ENCODE results near the gene HNRNPR. TPM values are rescaled to one million over a fixed set of nuclear protein-coding genes. Genes with fewer than 3 reads are reported as not detected.
"Not testable (repeated sequence)": the region's sequence is repeated elsewhere in the genome, so short reads cannot be mapped to it uniquely, and the experiment has no call there.

The HNRNPR gene
- total and polyA plus RNA-seq, 2 donors (not counting 1 experiment from before 2014, with no cell fraction given), result 59.1 to 141 TPM

- Histone ChIP-seq H2AFZ (ENCODE audit: low read length) (no peak overlapping the region), H3K27ac (ENCODE audit: insufficient read depth, low read length) (no peak overlapping the region), H3K27me3 (ENCODE audit: control insufficient read depth, insufficient read depth, low read length) (no peaks in the 10 kb centered on the region), H3K36me3 (ENCODE audit: control insufficient read depth, insufficient read depth, low read length) (no peaks in the 10 kb centered on the region), H3K9me3 (ENCODE audit: control insufficient read depth, insufficient read depth, low read depth, low read length) (no peaks in the 10 kb centered on the region), H3K4me1 (ENCODE audit: control insufficient read depth, extremely low read depth, insufficient read depth, low read length) (peaks cover 5% of the 10 kb centered on the region), H3K79me2 (ENCODE audit: control insufficient read depth, insufficient read depth, low read length) (no peaks in the 10 kb centered on the region), H4K20me1 (ENCODE audit: control insufficient read depth, extremely low read depth, insufficient read depth, low read length) (no peaks in the 10 kb centered on the region), H3K9ac (ENCODE audit: insufficient read depth, low read length) (no peak overlapping the region), H3K4me2 (ENCODE audit: extremely low read depth, insufficient read depth, low read length) (no peak overlapping the region), H3K4me3 (replicated peaks in 1 of 4; ENCODE audit: control extremely low read depth in 1 of 4, insufficient read depth in 1 of 4, low read depth in 3 of 4, low read length in 4 of 4) (no peak overlapping the region)
- TF ChIP-seq CTCF (conservative IDR thresholded peaks at IDR 0.05 in 1 of 2, IDR thresholded peaks at IDR 0.05 in 1 of 2; ENCODE audit: low read depth in 1 of 2, low read length in 2 of 2) (no peak), EZH2 (IDR thresholded peaks at IDR 0.05; ENCODE audit: low read length, missing control alignments) (no peak)
- DNase-seq (ENCODE audit: low read depth in 2 of 2), result no peak
Measured at GRCh38 chr1:23380719-23381118, 36.6 kb upstream of the HNRNPR start.

- not testable (repeated sequence) for H4K20me1 ChIP-seq (ENCODE audit: control insufficient read depth, extremely low read depth, insufficient read depth, low read length); H3K27ac ChIP-seq (ENCODE audit: insufficient read depth, low read length); H3K27me3 ChIP-seq (ENCODE audit: control insufficient read depth, insufficient read depth, low read length); H3K9me3 ChIP-seq (ENCODE audit: control insufficient read depth, insufficient read depth, low read depth, low read length); DNase-seq (ENCODE audit: low read depth in 2 of 2); H3K36me3 ChIP-seq (ENCODE audit: control insufficient read depth, insufficient read depth, low read length); H3K4me2 ChIP-seq (ENCODE audit: extremely low read depth, insufficient read depth, low read length); H3K4me3 ChIP-seq (replicated peaks in 1 of 4; ENCODE audit: control extremely low read depth in 1 of 4, insufficient read depth in 1 of 4, low read depth in 3 of 4, low read length in 4 of 4); H2AFZ ChIP-seq (ENCODE audit: low read length); H3K4me1 ChIP-seq (ENCODE audit: control insufficient read depth, extremely low read depth, insufficient read depth, low read length); H3K9ac ChIP-seq (ENCODE audit: insufficient read depth, low read length); H3K79me2 ChIP-seq (ENCODE audit: control insufficient read depth, insufficient read depth, low read length)
Measured at GRCh38 chr1:23380236-23380635, 36.2 kb upstream of the HNRNPR start.

GRCh38 chr1:23376890-23377811 is 33.1 kb upstream of the HNRNPR start:
- peak overlapping the region; percentile 72 for H3K4me2 ChIP-seq (ENCODE audit: extremely low read depth, insufficient read depth, low read length)

GRCh38 chr1:23374079-23374735 is 30.1 kb upstream of the HNRNPR start:
- H3K27me3 ChIP-seq (ENCODE audit: control insufficient read depth, insufficient read depth, low read length), result not testable (repeated sequence)

More at GRCh38 chr1:23376890-23377811, 33.1 kb upstream of the HNRNPR start:
- Histone ChIP-seq H3K9me3 (ENCODE audit: control insufficient read depth, insufficient read depth, low read depth, low read length) (no peaks in the 10 kb centered on the region), H3K27ac (ENCODE audit: insufficient read depth, low read length) (peak overlapping the region; percentile 77), H3K36me3 (ENCODE audit: control insufficient read depth, insufficient read depth, low read length) (no peaks in the 10 kb centered on the region), H4K20me1 (ENCODE audit: control insufficient read depth, extremely low read depth, insufficient read depth, low read length) (no peaks in the 10 kb centered on the region), H3K4me3 (replicated peaks in 1 of 4; ENCODE audit: control extremely low read depth in 1 of 4, insufficient read depth in 1 of 4, low read depth in 3 of 4, low read length in 4 of 4) (no peak overlapping the region), H3K4me1 (ENCODE audit: control insufficient read depth, extremely low read depth, insufficient read depth, low read length) (peaks cover 5% of the 10 kb centered on the region), H3K79me2 (ENCODE audit: control insufficient read depth, insufficient read depth, low read length) (no peaks in the 10 kb centered on the region), H3K27me3 (ENCODE audit: control insufficient read depth, insufficient read depth, low read length) (no peaks in the 10 kb centered on the region), H2AFZ (ENCODE audit: low read length) (peak overlapping the region; percentile 20), H3K9ac (ENCODE audit: insufficient read depth, low read length) (no peak overlapping the region)
- peak; percentile 75 to 92 for DNase-seq (ENCODE audit: low read depth in 2 of 2)
- TF ChIP-seq EZH2 (IDR thresholded peaks at IDR 0.05; ENCODE audit: low read length, missing control alignments), result no peak
- no peak for TF ChIP-seq CTCF (conservative IDR thresholded peaks at IDR 0.05 in 1 of 2, IDR thresholded peaks at IDR 0.05 in 1 of 2; ENCODE audit: low read depth in 1 of 2, low read length in 2 of 2)

More at GRCh38 chr1:23374079-23374735, 30.1 kb upstream of the HNRNPR start:
- not testable (repeated sequence) for H3K9ac ChIP-seq (ENCODE audit: insufficient read depth, low read length); H3K4me2 ChIP-seq (ENCODE audit: extremely low read depth, insufficient read depth, low read length); H3K9me3 ChIP-seq (ENCODE audit: control insufficient read depth, insufficient read depth, low read depth, low read length); DNase-seq (ENCODE audit: low read depth in 2 of 2); H3K36me3 ChIP-seq (ENCODE audit: control insufficient read depth, insufficient read depth, low read length); H3K4me3 ChIP-seq (replicated peaks in 1 of 4; ENCODE audit: control extremely low read depth in 1 of 4, insufficient read depth in 1 of 4, low read depth in 3 of 4, low read length in 4 of 4); H2AFZ ChIP-seq (ENCODE audit: low read length); H3K27ac ChIP-seq (ENCODE audit: insufficient read depth, low read length); H3K79me2 ChIP-seq (ENCODE audit: control insufficient read depth, insufficient read depth, low read length); H4K20me1 ChIP-seq (ENCODE audit: control insufficient read depth, extremely low read depth, insufficient read depth, low read length)
- H3K4me1 ChIP-seq (ENCODE audit: control insufficient read depth, extremely low read depth, insufficient read depth, low read length), result peaks cover 15% of the 10 kb centered on the region

All from fibroblast of lung (primary cell).